Breast epithelium (tissue), 3 donors: ENCODE measurements around the gene NR5A2.

ENCODE experiments used
- POLR2A ChIP-seq: fragments of 450-650 bp; IDR thresholded peaks from one replicate; pipeline ENCODE4 v1.6.1; 2016; ENCODE audit warnings: antibody characterized with exemption, mild to moderate bottlenecking, moderate library complexity
- POLR2AphosphoS5 ChIP-seq, 3 donors: sonication (generic); formaldehyde crosslinking; IDR thresholded peaks; one replicate each; pipeline ENCODE4 v1.6.1; 2017; ENCODE audit warnings: antibody characterized with exemption in 3 of 3
- TF ChIP-seq, protein P1 (sequence below), 3 donors: fragments of 450-650 bp; IDR thresholded peaks; one replicate each; pipeline ENCODE4 v1.5.1; 2016 to 2017; ENCODE audit warnings: antibody characterized with exemption in 3 of 3, mild to moderate bottlenecking in 3 of 3, moderate library complexity in 3 of 3

DNA sequence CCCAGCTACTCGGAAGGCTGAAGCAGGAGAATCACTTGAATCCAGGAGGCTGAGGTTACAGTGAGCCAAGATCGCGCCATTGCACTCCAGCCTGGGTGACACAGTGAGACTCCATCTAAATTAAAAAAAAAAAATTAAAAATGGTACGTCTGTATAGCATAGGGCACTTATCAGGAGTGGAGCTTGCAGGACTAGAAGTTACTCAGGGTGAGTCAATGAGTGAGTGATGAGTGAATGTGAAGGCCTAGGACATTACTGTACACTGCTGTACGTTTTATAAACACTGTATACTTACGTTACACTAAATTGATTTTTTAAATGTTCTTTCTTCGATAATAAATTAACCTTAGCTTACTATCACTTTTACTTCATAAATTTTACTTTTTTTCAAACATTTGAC lies 183.6 kb downstream of the NR5A2 start:
- TF ChIP-seq POLR2A (no peak), POLR2AphosphoS5 (IDR thresholded peaks at IDR 0.05) (no peak)
- TF ChIP-seq, protein P1, sequence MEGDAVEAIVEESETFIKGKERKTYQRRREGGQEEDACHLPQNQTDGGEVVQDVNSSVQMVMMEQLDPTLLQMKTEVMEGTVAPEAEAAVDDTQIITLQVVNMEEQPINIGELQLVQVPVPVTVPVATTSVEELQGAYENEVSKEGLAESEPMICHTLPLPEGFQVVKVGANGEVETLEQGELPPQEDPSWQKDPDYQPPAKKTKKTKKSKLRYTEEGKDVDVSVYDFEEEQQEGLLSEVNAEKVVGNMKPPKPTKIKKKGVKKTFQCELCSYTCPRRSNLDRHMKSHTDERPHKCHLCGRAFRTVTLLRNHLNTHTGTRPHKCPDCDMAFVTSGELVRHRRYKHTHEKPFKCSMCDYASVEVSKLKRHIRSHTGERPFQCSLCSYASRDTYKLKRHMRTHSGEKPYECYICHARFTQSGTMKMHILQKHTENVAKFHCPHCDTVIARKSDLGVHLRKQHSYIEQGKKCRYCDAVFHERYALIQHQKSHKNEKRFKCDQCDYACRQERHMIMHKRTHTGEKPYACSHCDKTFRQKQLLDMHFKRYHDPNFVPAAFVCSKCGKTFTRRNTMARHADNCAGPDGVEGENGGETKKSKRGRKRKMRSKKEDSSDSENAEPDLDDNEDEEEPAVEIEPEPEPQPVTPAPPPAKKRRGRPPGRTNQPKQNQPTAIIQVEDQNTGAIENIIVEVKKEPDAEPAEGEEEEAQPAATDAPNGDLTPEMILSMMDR (IDR thresholded peaks at IDR 0.05), result no peak
